ENCODE data around the gene GPR82. TPM values are rescaled to one million over a fixed set of nuclear protein-coding genes. Genes with fewer than 3 reads are reported as not detected.

Gene GPR82
- total RNA-seq, 2 experiments from 2014 or later: not detected

GRCh38 chrX:41722816-41723618 lies 964 bp upstream of the GPR82 start:
- intact Hi-C loops (cut with DNase I, micrococcal nuclease): no loop called here
- H3K36me3 ChIP-seq (ENCODE audit: insufficient read depth, low read length): peaks cover 3% of the 10 kb centered on the region
- DNase-seq (no peak), ATAC-seq (ENCODE audit: poor library complexity) (no peak)
- H3K27me3 Mint-ChIP-seq: no peaks in the 10 kb centered on the region
- H3K9me3 ChIP-seq (ENCODE audit: control insufficient read depth in 1 of 2, insufficient read depth in 1 of 2, low read length in 2 of 2): peaks cover 3 to 17% of the 10 kb centered on the region in 2 experiments
- peaks cover 22% of the 10 kb centered on the region for H3K4me1 ChIP-seq (ENCODE audit: insufficient read depth, low read length)
- peaks cover 50% of the 10 kb centered on the region for H3K36me3 Mint-ChIP-seq (ENCODE audit: low read depth)
- peaks cover 13% of the 10 kb centered on the region for H3K4me1 Mint-ChIP-seq (ENCODE audit: low read depth)
- ChIA-PET CTCF (no interaction called here), POLR2A (no interaction called here)
- TF ChIP-seq CTCF (IDR thresholded peaks at IDR 0.05): no peak
- H3K9me3 Mint-ChIP-seq: no peaks in the 10 kb centered on the region
- no peaks in the 10 kb centered on the region for H3K27me3 ChIP-seq (ENCODE audit: control insufficient read depth in 1 of 2, insufficient read depth in 2 of 2, low read length in 2 of 2)
- no peak overlapping the region for H3K27ac ChIP-seq (ENCODE audit: low read depth in 1 of 2, low read length in 2 of 2)
- H3K27ac Mint-ChIP-seq: no peak overlapping the region
- H3K4me3 ChIP-seq (ENCODE audit: low read length): no peak overlapping the region
- H3K4me3 Mint-ChIP-seq: no peak overlapping the region

GRCh38 chrX:41728125-41728524 lies 4.1 kb downstream of the GPR82 start:
- H3K27me3 ChIP-seq (ENCODE audit: control insufficient read depth in 1 of 2, insufficient read depth in 2 of 2, low read length in 2 of 2): no peaks in the 10 kb centered on the region
- H3K4me3 Mint-ChIP-seq: no peak overlapping the region
- no peaks in the 10 kb centered on the region for H3K4me1 Mint-ChIP-seq (ENCODE audit: low read depth)
- H3K36me3 Mint-ChIP-seq (ENCODE audit: low read depth): peaks cover 16% of the 10 kb centered on the region
- intact Hi-C loops (cut with DNase I, micrococcal nuclease): no loop called here
- H3K4me1 ChIP-seq (ENCODE audit: insufficient read depth, low read length): peaks cover 3% of the 10 kb centered on the region
- CTCF ChIA-PET: no interaction called here
- TF ChIP-seq CTCF (IDR thresholded peaks at IDR 0.05): no peak
- H3K9me3 ChIP-seq (ENCODE audit: control insufficient read depth in 1 of 2, insufficient read depth in 1 of 2, low read length in 2 of 2): no peaks in the 10 kb centered on the region
- DNase-seq (no peak), ATAC-seq (ENCODE audit: poor library complexity) (no peak)
- POLR2A ChIA-PET: no interaction called here
- H3K27ac Mint-ChIP-seq: no peak overlapping the region
- H3K36me3 ChIP-seq (ENCODE audit: insufficient read depth, low read length): peaks cover 3% of the 10 kb centered on the region
- H3K4me3 ChIP-seq (ENCODE audit: low read length): no peak overlapping the region
- H3K27ac ChIP-seq (ENCODE audit: low read depth in 1 of 2, low read length in 2 of 2): no peak overlapping the region
- H3K9me3 Mint-ChIP-seq: no peaks in the 10 kb centered on the region
- H3K27me3 Mint-ChIP-seq: no peaks in the 10 kb centered on the region

GRCh38 chrX:41730081-41730480 lies 6.1 kb downstream of the GPR82 start:
- Mint-ChIP-seq H3K4me3 (no peak overlapping the region), H3K27me3 (no peaks in the 10 kb centered on the region), H3K36me3 (ENCODE audit: low read depth) (peaks cover 16% of the 10 kb centered on the region), H3K27ac (no peak overlapping the region), H3K4me1 (ENCODE audit: low read depth) (no peaks in the 10 kb centered on the region), H3K9me3 (no peaks in the 10 kb centered on the region)
- H3K27ac ChIP-seq (ENCODE audit: low read depth in 1 of 2, low read length in 2 of 2): no peak overlapping the region
- CTCF ChIA-PET: no interaction called here
- peaks cover 3% of the 10 kb centered on the region for H3K36me3 ChIP-seq (ENCODE audit: insufficient read depth, low read length)
- POLR2A ChIA-PET: no interaction called here
- H3K4me3 ChIP-seq (ENCODE audit: low read length): no peak overlapping the region
- H3K9me3 ChIP-seq (ENCODE audit: control insufficient read depth in 1 of 2, insufficient read depth in 1 of 2, low read length in 2 of 2): no peaks in the 10 kb centered on the region
- H3K4me1 ChIP-seq (ENCODE audit: insufficient read depth, low read length): no peaks in the 10 kb centered on the region
- no peak for ATAC-seq (ENCODE audit: poor library complexity)
- intact Hi-C loops (cut with DNase I, micrococcal nuclease): loop anchor here in 1 of 2 experiments (10.0 kb wide), 1 partner anchor 175 kb away; no protein-coding TSS in a partner anchor
- no peak for TF ChIP-seq CTCF (IDR thresholded peaks at IDR 0.05)
- H3K27me3 ChIP-seq (ENCODE audit: control insufficient read depth in 1 of 2, insufficient read depth in 2 of 2, low read length in 2 of 2): no peaks in the 10 kb centered on the region
- no peak for DNase-seq
